HG02870 (cell line): ENCODE measurements around the gene RRAGD.

Source experiments
- ATAC-seq: cut with Tn5 transposase; IDR thresholded peaks from one replicate; pipeline ENCODE4 v1.9.1; 2021; ENCODE audit warnings: mild to moderate bottlenecking, moderate library complexity; ENCODE audit not compliant: unreplicated experiment

The RRAGD gene

GRCh38 chr6:89412071-89413005 is at the start of gene RRAGD:
Gene RRAGD, minus strand, starts transcription at chr6:89412273. Its CDS starts 280 bp downstream, at chr6:89411993.
- peak; percentile 74 for ATAC-seq

- ATAC-seq: no peak
Measured at GRCh38 chr6:89460713-89461112, 48.6 kb upstream of the RRAGD start.

GRCh38 chr6:89459501-89459900 is 47.4 kb upstream of the RRAGD start:
- no peak for ATAC-seq

- ATAC-seq: no peak
Measured at GRCh38 chr6:89458704-89459103, 46.6 kb upstream of the RRAGD start.

- no peak for ATAC-seq
Measured at GRCh38 chr6:89454300-89454699, 42.2 kb upstream of the RRAGD start.

GRCh38 chr6:89452281-89452680 is 40.2 kb upstream of the RRAGD start:
- no peak for ATAC-seq

GRCh38 chr6:89449193-89449592 is 37.1 kb upstream of the RRAGD start:
- no peak for ATAC-seq

GRCh38 chr6:89443658-89444057 is 31.6 kb upstream of the RRAGD start:
- ATAC-seq: no peak

GRCh38 chr6:89440200-89440599 is 28.1 kb upstream of the RRAGD start:
- no peak for ATAC-seq

GRCh38 chr6:89439014-89439413 is 26.9 kb upstream of the RRAGD start:
- no peak for ATAC-seq

GRCh38 chr6:89438248-89438647 is 26.2 kb upstream of the RRAGD start:
- ATAC-seq: no peak

- ATAC-seq: no peak
Measured at GRCh38 chr6:89436226-89436625, 24.2 kb upstream of the RRAGD start.

GRCh38 chr6:89434954-89435353 is 22.9 kb upstream of the RRAGD start:
- ATAC-seq: no peak

GRCh38 chr6:89434150-89434499 is 22.1 kb upstream of the RRAGD start:
- ATAC-seq: no peak

- ATAC-seq: peak; percentile 38
Measured at GRCh38 chr6:89433252-89434149, 21.4 kb upstream of the RRAGD start.

- peak; percentile 79 for ATAC-seq
Measured at GRCh38 chr6:89432875-89433251, 20.8 kb upstream of the RRAGD start, which contains the start of gene ANKRD6. Gene ANKRD6, plus strand, starts transcription at chr6:89433152. Its CDS starts 133,825 bp downstream, at chr6:89566977.

GRCh38 chr6:89430201-89430962 is 18.3 kb upstream of the RRAGD start:
- no peak for ATAC-seq

- no peak for ATAC-seq
Measured at GRCh38 chr6:89416796-89417195, 4.7 kb upstream of the RRAGD start.

GRCh38 chr6:89415185-89415584 is 3.1 kb upstream of the RRAGD start:
- ATAC-seq: no peak

GRCh38 chr6:89414215-89414614 is 2.1 kb upstream of the RRAGD start:
- no peak for ATAC-seq

- no peak for ATAC-seq
Measured at GRCh38 chr6:89413006-89413400, 930 bp upstream of the RRAGD start.
